Duodenal mucosa (tissue), 2 donors: ENCODE data around the gene UTP11.
"Not testable (repeated sequence)": the region's sequence is repeated elsewhere in the genome, so short reads cannot be mapped to it uniquely, and the experiment has no call there.

ENCODE experiments used
- H3K27ac ChIP-seq: one replicate; pipeline ENCODE4 v1.7.0; 2013; ENCODE audit warnings: low read depth, low read length
- H3K27me3 ChIP-seq, 2 donors: one replicate each; pipeline ENCODE4 v1.7.0; 2013; ENCODE audit warnings: low read length in 2 of 2, control low read depth in 1 of 2; ENCODE audit not compliant: insufficient read depth in 2 of 2, control insufficient read depth in 1 of 2
- H3K36me3 ChIP-seq, 2 donors: one replicate each; pipeline ENCODE4 v1.7.0; 2013; ENCODE audit warnings: low read length in 2 of 2, control low read depth in 1 of 2; ENCODE audit not compliant: insufficient read depth in 2 of 2, control insufficient read depth in 1 of 2
- H3K4me1 ChIP-seq, 2 donors: one replicate each; pipeline ENCODE4 v1.7.0; 2013; ENCODE audit warnings: low read length in 2 of 2, control low read depth in 1 of 2; ENCODE audit not compliant: insufficient read depth in 2 of 2, control insufficient read depth in 1 of 2
- H3K4me3 ChIP-seq, 2 donors: one replicate each; pipeline ENCODE4 v1.7.0; 2013; ENCODE audit warnings: low read length in 2 of 2, low read depth in 1 of 2
- H3K9ac ChIP-seq, 2 donors: one replicate each; pipeline ENCODE4 v1.7.0; 2013; ENCODE audit warnings: low read length in 2 of 2, low read depth in 1 of 2
- H3K9me3 ChIP-seq, 2 donors: one replicate each; pipeline ENCODE4 v1.7.0; 2013; ENCODE audit warnings: low read length in 2 of 2, control low read depth in 1 of 2; ENCODE audit not compliant: control insufficient read depth in 1 of 2

Gene UTP11

DNA sequence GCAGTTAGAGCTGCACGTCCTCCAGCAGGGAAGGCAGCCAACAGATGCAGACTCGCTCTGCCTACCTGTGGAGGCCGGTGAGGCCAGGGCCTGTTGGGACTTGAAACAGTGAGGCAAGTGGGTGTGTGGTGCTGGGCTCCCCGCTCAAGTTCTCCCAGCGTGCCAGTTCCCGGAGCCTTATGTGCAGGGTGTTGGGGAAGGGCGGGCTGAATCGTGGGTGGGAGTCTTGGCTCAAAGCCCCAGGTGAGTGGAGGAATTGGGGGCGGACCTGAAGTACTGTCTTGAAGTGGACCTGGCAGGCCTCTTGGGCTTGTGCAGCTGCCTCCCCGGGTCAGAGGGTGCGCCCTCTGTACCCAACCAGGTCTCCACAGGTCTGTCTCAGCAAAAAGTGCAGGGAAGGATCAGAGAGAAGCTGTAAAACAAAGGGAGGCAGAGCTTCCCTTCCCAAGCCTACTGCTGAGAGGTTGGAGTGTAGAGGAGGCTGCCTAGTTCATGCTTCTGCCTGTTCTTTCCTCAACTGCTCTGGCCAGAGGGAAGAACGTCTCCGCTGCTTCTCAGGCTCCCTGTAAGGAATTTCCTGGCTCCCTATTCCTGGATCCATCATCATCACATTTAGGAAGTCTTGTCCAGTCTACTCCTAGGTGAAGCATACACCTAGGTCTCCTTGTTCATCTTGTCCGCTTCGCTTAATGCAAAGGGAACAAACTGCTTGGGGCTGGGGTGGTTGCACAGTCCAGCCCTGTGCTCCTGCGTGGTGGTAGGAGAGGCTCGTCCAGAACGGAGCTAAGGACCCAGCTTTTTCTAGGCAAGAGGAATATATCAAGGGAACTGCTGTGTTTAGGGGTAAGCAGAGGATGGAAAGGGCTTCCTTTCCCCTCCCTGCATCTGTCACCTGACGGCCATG lies 14.9 kb downstream of the UTP11 start:
- no peak overlapping the region for H3K4me3 ChIP-seq
- no peaks in the 10 kb centered on the region for H3K27me3 ChIP-seq
- H3K4me1 ChIP-seq, result peaks cover 11 to 17% of the 10 kb centered on the region in 2 donors
- H3K9ac ChIP-seq, result no peak overlapping the region
- H3K9me3 ChIP-seq, result no peaks in the 10 kb centered on the region
- no peak overlapping the region for H3K27ac ChIP-seq
- peaks cover 24 to 37% of the 10 kb centered on the region in 2 donors for H3K36me3 ChIP-seq

DNA sequence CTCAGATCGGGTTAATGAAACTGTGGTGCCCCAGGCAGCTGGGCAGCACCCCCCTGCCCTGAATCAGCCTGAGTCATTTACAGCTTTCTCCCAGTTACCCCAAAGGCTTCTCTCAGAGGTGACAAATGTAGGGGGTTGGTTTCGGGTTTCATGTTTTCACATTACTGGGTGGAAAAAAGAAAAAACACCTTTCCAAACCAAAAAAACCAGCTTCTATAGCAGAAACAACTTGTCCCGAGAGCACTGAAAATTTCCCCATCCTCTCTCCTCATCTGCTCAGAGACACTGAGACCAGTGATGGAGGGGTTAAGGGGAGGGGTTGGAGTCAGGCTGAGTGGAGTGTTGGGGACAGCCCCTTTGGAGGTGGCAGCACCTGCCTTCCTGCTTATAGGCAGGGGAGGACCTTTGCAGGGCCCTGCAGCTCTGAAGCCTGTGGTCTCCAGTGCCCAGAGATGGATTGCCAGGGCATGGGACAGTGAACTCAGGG lies 15.6 kb downstream of the UTP11 start:
- H3K9ac ChIP-seq, result no peak overlapping the region
- H3K4me1 ChIP-seq, result peaks cover 11 to 17% of the 10 kb centered on the region in 2 donors
- peaks cover 17 to 30% of the 10 kb centered on the region in 2 donors for H3K36me3 ChIP-seq
- H3K9me3 ChIP-seq, result no peaks in the 10 kb centered on the region
- H3K4me3 ChIP-seq, result no peak overlapping the region
- H3K27me3 ChIP-seq, result no peaks in the 10 kb centered on the region
- H3K27ac ChIP-seq, result no peak overlapping the region

DNA sequence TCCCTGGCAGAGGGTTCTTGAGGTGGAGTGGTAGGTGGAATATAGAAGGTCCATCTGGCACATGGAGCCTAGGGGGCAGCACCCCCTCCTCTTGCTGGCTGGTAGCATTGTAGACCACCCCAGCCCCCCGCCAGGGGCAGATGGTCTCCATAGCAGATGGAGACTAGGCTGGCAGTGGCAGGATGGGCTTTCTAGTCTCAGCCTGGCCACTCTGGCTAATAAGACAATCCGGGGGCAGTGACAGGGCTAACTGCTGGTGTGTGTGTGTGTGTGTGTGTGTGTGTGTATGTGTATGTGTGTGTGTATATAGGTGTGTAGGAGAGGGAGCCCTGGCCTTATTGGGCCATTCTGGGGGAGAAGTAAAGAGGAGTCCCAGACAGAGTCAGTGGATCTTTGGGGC lies 16.1 kb downstream of the UTP11 start:
- peaks cover 11 to 17% of the 10 kb centered on the region in 2 donors for H3K4me1 ChIP-seq
- H3K9ac ChIP-seq, result no peak overlapping the region
- H3K27ac ChIP-seq, result no peak overlapping the region

DNA sequence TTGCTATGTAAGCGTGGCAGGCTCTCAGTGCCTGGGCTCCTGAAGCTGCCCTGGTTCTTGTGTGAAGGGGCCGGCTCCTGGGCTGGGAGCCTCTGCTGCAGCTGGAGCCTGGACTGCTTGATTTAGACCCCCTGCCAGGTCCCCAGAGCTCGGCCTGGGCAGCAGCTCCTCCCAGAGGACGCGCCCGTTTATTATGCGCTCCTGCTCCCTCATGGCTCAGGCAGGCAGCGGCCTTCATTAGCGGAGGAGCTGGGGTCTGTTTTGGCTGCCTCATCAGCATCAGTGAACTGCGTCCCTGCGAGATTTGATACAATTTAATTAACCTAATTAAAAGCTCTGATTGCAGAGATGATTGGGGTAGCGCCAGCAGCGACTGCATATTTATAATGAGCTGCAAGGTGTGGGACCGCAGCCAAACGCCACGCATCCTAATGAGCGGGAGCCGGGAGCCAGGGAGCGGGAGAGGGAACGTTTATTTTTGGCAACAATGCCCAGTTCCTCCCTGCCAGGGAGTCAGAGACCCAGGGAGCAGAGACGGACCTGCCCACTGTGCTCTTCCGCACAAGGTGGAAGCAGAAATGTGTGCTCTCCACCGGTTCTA lies 16.6 kb downstream of the UTP11 start:
- H3K27me3 ChIP-seq, result no peaks in the 10 kb centered on the region
- H3K36me3 ChIP-seq, result peaks cover 13 to 19% of the 10 kb centered on the region in 2 donors
- H3K9ac ChIP-seq, result no peak overlapping the region
- peaks cover 11 to 17% of the 10 kb centered on the region in 2 donors for H3K4me1 ChIP-seq
- H3K9me3 ChIP-seq, result no peaks in the 10 kb centered on the region
- H3K4me3 ChIP-seq, result no peak overlapping the region
- H3K27ac ChIP-seq, result no peak overlapping the region

More for the DNA sequence above, 16.1 kb downstream of the UTP11 start:
- Histone ChIP-seq H3K36me3 (peaks cover 13 to 25% of the 10 kb centered on the region in 2 donors), H3K4me3 (no peak overlapping the region), H3K27me3 (no peaks in the 10 kb centered on the region), H3K9me3 (no peaks in the 10 kb centered on the region)

DNA sequence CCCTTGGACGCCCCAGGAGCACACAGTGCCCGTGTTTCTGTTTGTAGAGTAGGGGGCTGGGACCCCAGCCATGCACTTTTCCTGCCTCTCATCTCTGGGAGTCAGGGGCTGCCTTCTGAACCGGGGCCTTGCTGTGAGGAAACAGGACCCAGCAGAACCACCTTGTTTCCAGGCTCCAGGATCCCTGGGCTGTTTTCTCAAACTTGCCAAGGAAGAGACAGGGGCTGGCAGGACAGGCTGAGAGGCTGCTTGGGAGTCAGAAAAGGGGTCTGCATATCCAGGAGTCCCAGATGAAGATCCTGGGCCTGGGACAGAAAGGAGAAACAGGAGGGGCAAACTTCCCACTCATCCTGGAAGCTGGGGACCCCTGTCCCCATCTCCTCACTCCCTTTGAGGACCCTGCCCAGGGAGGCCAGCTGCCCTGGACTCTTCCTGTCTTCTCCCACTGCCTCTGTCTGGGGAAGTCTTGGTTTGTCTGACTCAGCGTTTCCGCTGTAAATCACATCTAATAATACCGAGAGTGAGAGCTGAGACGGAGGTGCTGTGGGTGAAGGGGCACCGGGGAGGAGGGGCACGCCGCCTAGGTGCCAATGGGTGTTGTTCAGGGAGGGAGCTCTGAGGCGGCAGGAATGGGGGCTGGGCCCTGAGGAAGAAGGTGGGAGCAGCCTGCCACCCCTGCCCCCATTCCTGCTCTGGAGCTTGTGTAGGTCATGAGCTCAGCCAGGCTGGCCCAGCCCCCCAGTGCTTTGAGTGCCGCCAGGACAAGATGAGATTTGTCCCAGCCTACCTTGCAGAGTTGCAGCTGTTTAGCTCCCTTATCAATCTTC lies 17.4 kb downstream of the UTP11 start:
- H3K27me3 ChIP-seq, result no peaks in the 10 kb centered on the region
- H3K9ac ChIP-seq, result no peak overlapping the region
- peaks cover 11 to 14% of the 10 kb centered on the region in 2 donors for H3K36me3 ChIP-seq
- H3K27ac ChIP-seq, result no peak overlapping the region
- no peak overlapping the region for H3K4me3 ChIP-seq
- H3K4me1 ChIP-seq, result peaks cover 11 to 17% of the 10 kb centered on the region in 2 donors
- H3K9me3 ChIP-seq, result no peaks in the 10 kb centered on the region

DNA sequence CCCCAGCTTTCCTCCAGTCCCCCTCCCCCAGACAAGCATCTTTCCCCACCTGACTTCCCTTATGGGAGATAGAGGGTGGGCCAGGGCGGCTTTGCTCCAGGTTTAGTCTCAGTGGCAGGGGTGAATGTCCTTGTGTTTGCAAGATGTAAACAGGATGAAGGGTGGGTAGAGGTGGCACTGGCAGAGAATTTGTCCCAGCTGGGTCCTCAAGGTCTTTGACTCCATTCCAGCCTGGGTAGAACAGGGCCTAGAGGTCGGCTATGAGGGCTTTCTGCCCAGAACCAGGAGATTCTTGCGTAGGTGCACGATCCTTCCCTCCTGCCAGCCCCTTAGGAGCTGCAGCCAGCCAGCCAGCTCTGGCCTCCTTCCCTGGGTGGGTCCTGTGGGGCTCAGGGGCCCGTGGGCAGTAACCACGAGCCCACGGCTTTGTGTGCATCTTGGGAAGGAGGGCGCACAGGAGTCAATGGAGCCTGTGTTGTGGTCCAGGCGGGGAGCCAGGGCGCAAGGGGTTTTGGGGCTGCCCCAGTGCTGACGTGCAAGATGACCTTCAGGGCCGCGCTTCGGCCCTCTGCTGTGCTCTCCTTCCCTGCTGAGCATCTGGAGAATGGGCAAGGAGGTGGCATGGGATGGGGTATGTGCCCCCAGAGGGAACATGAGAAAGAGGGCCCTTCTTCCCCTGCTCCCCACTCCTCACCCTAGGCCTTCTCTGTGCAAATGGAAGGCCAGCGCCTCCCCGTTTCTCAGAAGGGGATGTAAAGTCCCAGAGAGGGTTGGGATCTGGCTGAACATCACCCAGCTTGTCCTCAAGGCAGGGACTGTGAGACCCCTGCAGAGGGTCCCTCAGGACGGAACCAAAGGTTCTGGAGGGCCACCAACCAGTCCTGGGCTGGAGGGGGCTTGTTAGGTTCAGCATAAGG lies 18.3 kb downstream of the UTP11 start:
- H3K27ac ChIP-seq, result no peak overlapping the region
- H3K4me1 ChIP-seq, result peaks cover 11 to 17% of the 10 kb centered on the region in 2 donors
- H3K9ac ChIP-seq, result no peak overlapping the region
- peaks cover 2 to 5% of the 10 kb centered on the region in 2 donors for H3K36me3 ChIP-seq
- no peaks in the 10 kb centered on the region for H3K27me3 ChIP-seq
- no peak overlapping the region for H3K4me3 ChIP-seq
- no peaks in the 10 kb centered on the region for H3K9me3 ChIP-seq

DNA sequence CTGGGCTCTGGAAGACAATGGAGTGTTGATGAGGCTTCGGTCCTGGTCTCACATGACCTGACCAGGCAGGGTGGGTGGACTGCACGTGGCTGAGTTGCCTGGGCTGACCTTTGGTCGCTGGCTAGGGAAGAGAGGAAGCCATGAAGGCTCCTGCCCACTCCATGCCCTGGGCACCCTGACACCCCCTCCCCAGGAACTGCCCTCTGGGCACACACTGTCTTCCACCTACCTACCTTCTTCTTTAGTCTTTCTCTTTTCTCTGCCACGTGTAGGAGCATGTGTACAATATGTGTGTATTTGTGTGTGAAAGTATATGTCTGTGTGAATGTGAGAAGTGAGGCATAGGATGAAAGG lies 19.0 kb downstream of the UTP11 start:
- no peak overlapping the region for H3K4me3 ChIP-seq
- H3K4me1 ChIP-seq, result peaks cover 11 to 17% of the 10 kb centered on the region in 2 donors
- no peak overlapping the region for H3K27ac ChIP-seq
- H3K36me3 ChIP-seq, result no peaks in the 10 kb centered on the region
- H3K27me3 ChIP-seq, result no peaks in the 10 kb centered on the region
- no peak overlapping the region for H3K9ac ChIP-seq
- H3K9me3 ChIP-seq, result no peaks in the 10 kb centered on the region

DNA sequence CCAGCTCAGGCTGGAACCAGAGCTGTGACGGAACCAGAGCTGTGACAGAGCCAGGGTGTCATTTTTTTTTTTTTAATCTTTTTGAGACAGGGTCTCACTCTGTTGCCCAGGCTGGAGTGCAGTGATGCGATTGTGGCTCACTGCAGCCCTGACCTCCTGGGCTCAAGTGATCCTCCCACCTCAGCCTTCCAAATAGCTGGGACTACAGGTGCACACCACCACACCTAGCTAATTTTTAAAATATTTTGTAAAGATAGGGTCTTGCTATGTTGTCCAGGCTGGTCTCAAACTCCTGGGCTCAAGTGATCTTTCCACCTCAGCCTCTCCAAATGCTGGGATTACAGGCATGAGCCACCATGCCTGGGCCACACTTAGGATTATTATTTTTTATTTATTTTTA lies 20.5 kb downstream of the UTP11 start:
- not testable (repeated sequence) for H3K9me3 ChIP-seq, H3K27me3 ChIP-seq, H3K9ac ChIP-seq, H3K36me3 ChIP-seq, H3K4me3 ChIP-seq, H3K27ac ChIP-seq
- H3K4me1 ChIP-seq, result peaks cover 11 to 17% of the 10 kb centered on the region in 2 donors

DNA sequence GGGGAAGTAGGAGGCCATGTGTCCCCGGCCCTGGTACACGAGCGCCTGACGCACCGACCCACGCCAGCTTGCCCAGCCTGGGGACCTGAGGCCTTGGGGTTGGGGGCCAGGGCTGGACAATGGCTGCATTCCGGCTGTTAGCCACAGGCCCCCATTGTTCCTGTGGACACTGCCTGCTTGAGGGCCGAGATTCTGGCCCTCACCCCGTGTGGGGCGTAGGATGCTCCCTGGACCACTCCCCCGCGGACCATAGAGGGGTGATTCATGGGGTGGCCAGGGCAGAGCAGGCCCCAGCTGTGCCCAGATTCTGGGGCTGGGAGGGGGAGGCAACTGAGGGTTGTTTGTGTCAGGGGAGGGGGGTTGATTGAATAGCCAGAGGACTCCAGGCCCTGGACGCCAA lies 22.3 kb downstream of the UTP11 start:
- peaks cover 4 to 7% of the 10 kb centered on the region in 2 donors for H3K4me1 ChIP-seq
- H3K9me3 ChIP-seq, result no peaks in the 10 kb centered on the region
- H3K4me3 ChIP-seq, result no peak overlapping the region
- H3K36me3 ChIP-seq, result no peaks in the 10 kb centered on the region
- peaks cover under 1 to 14% of the 10 kb centered on the region in 2 donors for H3K27me3 ChIP-seq
- no peak overlapping the region for H3K9ac ChIP-seq
- no peak overlapping the region for H3K27ac ChIP-seq
